ENCODE results near the gene CD164. TPM values are rescaled to one million over a fixed set of nuclear protein-coding genes. Genes with fewer than 3 reads are reported as not detected.

The CD164 gene
- total and polyA plus RNA-seq, 2 of the 4 experiments (the other 2 are of a cell fraction): 146 to 150 TPM

DNA sequence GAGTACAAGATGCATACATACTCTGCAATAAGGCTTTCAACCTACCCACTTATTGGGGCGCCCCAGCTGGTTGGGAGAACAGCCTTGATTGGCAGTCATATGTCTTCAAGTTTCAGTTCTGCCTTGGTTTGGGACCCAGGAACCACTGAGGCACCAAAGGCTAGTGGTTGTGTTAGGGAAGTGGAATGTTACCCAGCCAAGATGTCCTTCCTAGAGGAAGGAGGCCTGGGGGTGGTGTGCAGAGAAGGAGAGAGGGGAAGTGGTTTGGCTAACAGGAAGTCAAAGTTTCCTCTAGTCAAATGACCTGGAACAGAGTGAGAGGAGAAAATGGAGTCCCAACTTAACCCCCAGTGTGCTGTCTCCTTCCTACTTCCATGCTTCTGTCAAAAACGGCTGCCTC lies 59.4 kb downstream of the CD164 start:
- no peak for ATAC-seq (ENCODE audit: low read depth)
- CTCF ChIA-PET: no interaction called here
- Histone ChIP-seq H3K27me3 (ENCODE audit: control insufficient read depth, insufficient read depth, low read length) (peaks cover 4% of the 10 kb centered on the region), H3K9ac (ENCODE audit: low read depth, low read length) (no peak overlapping the region), H4K5ac (ENCODE audit: low read depth, low read length) (no peak overlapping the region), H3K56ac (ENCODE audit: extremely low read depth, insufficient read depth, low read length) (no peak overlapping the region), H2BK20ac (ENCODE audit: low read depth, low read length) (no peak overlapping the region), H3K4me3 (ENCODE audit: insufficient read depth, low read depth, low read length) (no peak overlapping the region), H4K8ac (ENCODE audit: low read depth in 2 of 2, low read length in 2 of 2) (no peak overlapping the region), H4K20me1 (ENCODE audit: insufficient read depth, low read length) (no peaks in the 10 kb centered on the region), H2AFZ (replicated peaks; ENCODE audit: low read length, poor library complexity) (no peak overlapping the region), H3K9me1 (ENCODE audit: insufficient read depth, low read length) (no peaks in the 10 kb centered on the region), H2BK5ac (ENCODE audit: low read depth, low read length, poor library complexity, severe bottlenecking) (no peak overlapping the region), H2BK15ac (ENCODE audit: low read depth, low read length) (no peak overlapping the region), H4K91ac (ENCODE audit: insufficient read depth, low read depth, low read length) (no peak overlapping the region), H2AK5ac (ENCODE audit: low read depth, low read length) (no peak overlapping the region), H3K36me3 (ENCODE audit: control insufficient read depth, insufficient read depth, low read length) (no peaks in the 10 kb centered on the region), H3K4me2 (ENCODE audit: low read depth, low read length) (no peak overlapping the region), H3K4ac (ENCODE audit: low read depth, low read length) (no peak overlapping the region), H2AK9ac (replicated peaks; ENCODE audit: low read depth, low read length, poor library complexity) (no peak overlapping the region), H3K27ac (ENCODE audit: insufficient read depth, low read length) (no peak overlapping the region), H3K23ac (ENCODE audit: low read depth, low read length) (no peak overlapping the region), H3K14ac (replicated peaks; ENCODE audit: low read depth, low read length) (no peak overlapping the region), H3K9me3 (ENCODE audit: control insufficient read depth, insufficient read depth, low read length) (no peaks in the 10 kb centered on the region), H3K79me1 (ENCODE audit: low read depth in 1 of 2, low read length in 2 of 2) (no peaks in the 10 kb centered on the region), H2BK120ac (ENCODE audit: low read depth, low read length) (no peak overlapping the region), H3K4me1 (ENCODE audit: control insufficient read depth, insufficient read depth, low read length) (no peaks in the 10 kb centered on the region), H3K18ac (ENCODE audit: low read depth, low read length) (no peak overlapping the region)
- TF ChIP-seq MXI1 (IDR thresholded peaks at IDR 0.05; ENCODE audit: borderline replicate concordance, low read depth, low read length): no peak
- no peak for TF ChIP-seq MAFK (IDR thresholded peaks at IDR 0.05; ENCODE audit: low read depth, low read length)
- TF ChIP-seq, protein P1, sequence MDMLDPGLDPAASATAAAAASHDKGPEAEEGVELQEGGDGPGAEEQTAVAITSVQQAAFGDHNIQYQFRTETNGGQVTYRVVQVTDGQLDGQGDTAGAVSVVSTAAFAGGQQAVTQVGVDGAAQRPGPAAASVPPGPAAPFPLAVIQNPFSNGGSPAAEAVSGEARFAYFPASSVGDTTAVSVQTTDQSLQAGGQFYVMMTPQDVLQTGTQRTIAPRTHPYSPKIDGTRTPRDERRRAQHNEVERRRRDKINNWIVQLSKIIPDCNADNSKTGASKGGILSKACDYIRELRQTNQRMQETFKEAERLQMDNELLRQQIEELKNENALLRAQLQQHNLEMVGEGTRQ (IDR thresholded peaks at IDR 0.05; ENCODE audit: low read depth, low read length): no peak
- no peak for TF ChIP-seq FOS (IDR thresholded peaks at IDR 0.05; ENCODE audit: low read depth, low read length)
- TF ChIP-seq NFE2L2 (IDR thresholded peaks at IDR 0.05; ENCODE audit: low read depth, low read length): no peak
- no peak for TF ChIP-seq RAD21 (IDR thresholded peaks at IDR 0.05; ENCODE audit: low read length)
- TF ChIP-seq RFX5 (IDR thresholded peaks at IDR 0.05; ENCODE audit: low read depth, low read length): no peak
- TF ChIP-seq POLR2A (IDR thresholded peaks at IDR 0.05; ENCODE audit: low read depth, low read length): no peak
- TF ChIP-seq, protein P2, sequence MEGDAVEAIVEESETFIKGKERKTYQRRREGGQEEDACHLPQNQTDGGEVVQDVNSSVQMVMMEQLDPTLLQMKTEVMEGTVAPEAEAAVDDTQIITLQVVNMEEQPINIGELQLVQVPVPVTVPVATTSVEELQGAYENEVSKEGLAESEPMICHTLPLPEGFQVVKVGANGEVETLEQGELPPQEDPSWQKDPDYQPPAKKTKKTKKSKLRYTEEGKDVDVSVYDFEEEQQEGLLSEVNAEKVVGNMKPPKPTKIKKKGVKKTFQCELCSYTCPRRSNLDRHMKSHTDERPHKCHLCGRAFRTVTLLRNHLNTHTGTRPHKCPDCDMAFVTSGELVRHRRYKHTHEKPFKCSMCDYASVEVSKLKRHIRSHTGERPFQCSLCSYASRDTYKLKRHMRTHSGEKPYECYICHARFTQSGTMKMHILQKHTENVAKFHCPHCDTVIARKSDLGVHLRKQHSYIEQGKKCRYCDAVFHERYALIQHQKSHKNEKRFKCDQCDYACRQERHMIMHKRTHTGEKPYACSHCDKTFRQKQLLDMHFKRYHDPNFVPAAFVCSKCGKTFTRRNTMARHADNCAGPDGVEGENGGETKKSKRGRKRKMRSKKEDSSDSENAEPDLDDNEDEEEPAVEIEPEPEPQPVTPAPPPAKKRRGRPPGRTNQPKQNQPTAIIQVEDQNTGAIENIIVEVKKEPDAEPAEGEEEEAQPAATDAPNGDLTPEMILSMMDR (conservative IDR thresholded peaks at IDR 0.05; ENCODE audit: low read depth, low read length): no peak
- no peak for TF ChIP-seq MAZ (IDR thresholded peaks at IDR 0.05; ENCODE audit: borderline replicate concordance, low read depth, low read length)
- no peak for TF ChIP-seq CEBPB (IDR thresholded peaks at IDR 0.05; ENCODE audit: low read depth, low read length)
- no peak for TF ChIP-seq SMC3 (IDR thresholded peaks at IDR 0.05; ENCODE audit: low read depth, low read length)
- no peak for TF ChIP-seq BHLHE40 (IDR thresholded peaks at IDR 0.05; ENCODE audit: low read depth, low read length)
- TF ChIP-seq, protein P3, sequence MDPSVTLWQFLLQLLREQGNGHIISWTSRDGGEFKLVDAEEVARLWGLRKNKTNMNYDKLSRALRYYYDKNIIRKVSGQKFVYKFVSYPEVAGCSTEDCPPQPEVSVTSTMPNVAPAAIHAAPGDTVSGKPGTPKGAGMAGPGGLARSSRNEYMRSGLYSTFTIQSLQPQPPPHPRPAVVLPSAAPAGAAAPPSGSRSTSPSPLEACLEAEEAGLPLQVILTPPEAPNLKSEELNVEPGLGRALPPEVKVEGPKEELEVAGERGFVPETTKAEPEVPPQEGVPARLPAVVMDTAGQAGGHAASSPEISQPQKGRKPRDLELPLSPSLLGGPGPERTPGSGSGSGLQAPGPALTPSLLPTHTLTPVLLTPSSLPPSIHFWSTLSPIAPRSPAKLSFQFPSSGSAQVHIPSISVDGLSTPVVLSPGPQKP (IDR thresholded peaks at IDR 0.05; ENCODE audit: borderline replicate concordance, low read depth, low read length): no peak
- TF ChIP-seq CHD1 (IDR thresholded peaks at IDR 0.05; ENCODE audit: low read depth, low read length): no peak
- dilution Hi-C loops (cut with HindIII; ENCODE audit: low sequenced_read_pairs, unreplicated experiment): no loop called here
- POLR2A ChIA-PET (ENCODE audit: unreplicated experiment): no interaction called here
- in situ Hi-C loops (cut with MboI; ENCODE audit: low sequenced_read_pairs): no loop called here
- no TSS peak for BruUV-seq (replicated peaks)
- no CpG with 5 or more reads among the region's 2 CpGs for WGBS, 2 experiments (ENCODE audit: extremely low coverage in 2 of 2, insufficient read length in 1 of 2)
- DNase-seq: no peak
- intact Hi-C loops (cut with micrococcal nuclease): no loop called here
